Mesodermal cell (in vitro differentiated cells): ENCODE measurements around the gene DPP6.

ENCODE experiments used
- H3K27ac ChIP-seq: 2 replicates; pipeline ENCODE4 v1.7.0; 2013; ENCODE audit warnings: mild to moderate bottlenecking, low read depth, low read length, moderate library complexity; ENCODE audit not compliant: severe bottlenecking
- H3K36me3 ChIP-seq: 2 replicates; pipeline ENCODE4 v1.7.1; 2013; ENCODE audit warnings: mild to moderate bottlenecking, low read length, moderate library complexity; ENCODE audit not compliant: control insufficient read depth, insufficient read depth
- H3K4me1 ChIP-seq: one replicate; pipeline ENCODE4 v1.7.1; 2013; ENCODE audit warnings: mild to moderate bottlenecking, low read length; ENCODE audit not compliant: insufficient read depth, control insufficient read depth, poor library complexity, severe bottlenecking
- H3K4me3 ChIP-seq: 2 replicates; pipeline ENCODE4 v1.7.0; 2013; ENCODE audit warnings: low read length, control low read depth, mild to moderate bottlenecking; ENCODE audit not compliant: insufficient read depth, poor library complexity, severe bottlenecking; ENCODE audit errors: extremely low read depth
- H3K9me3 ChIP-seq: 2 replicates; pipeline ENCODE4 v1.7.1; 2013; ENCODE audit warnings: mild to moderate bottlenecking, low read length, moderate library complexity; ENCODE audit not compliant: control insufficient read depth
- WGBS, 2 experiments: methylation state at CpG; one replicate each; pipeline ENCODE4 v1.1.5; 2013; ENCODE audit warnings: missing lambda C conversion rate in 2 of 2; ENCODE audit not compliant: insufficient coverage in 2 of 2; 5-methylcytosine and 5-hydroxymethylcytosine counted together

Gene DPP6

DNA sequence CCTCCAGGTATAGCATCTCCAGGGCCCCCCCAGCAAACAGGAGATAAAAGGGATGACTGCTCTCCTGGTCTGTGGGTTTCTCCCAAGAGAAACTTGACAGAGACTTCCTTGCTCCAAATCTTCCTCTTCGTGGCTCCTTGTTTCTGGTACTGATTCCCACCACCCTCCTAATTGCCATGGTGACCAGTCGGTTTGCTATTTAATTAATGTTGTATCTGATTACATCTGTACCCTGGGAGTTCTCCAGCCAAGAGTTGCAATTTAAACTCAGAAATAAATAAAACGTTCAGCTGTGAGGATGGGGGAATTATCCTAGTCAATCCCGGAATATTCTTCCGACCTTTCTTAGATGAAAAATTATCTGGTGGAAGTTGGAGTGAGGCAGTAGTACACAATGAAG, 686.0 kb downstream of the DPP6 start:
- no peaks in the 10 kb centered on the region for H3K9me3 ChIP-seq
- no peak overlapping the region for H3K4me3 ChIP-seq
- H3K36me3 ChIP-seq: no peaks in the 10 kb centered on the region
- 89 to 93% methylated on average over 3 of the region's 5 CpGs for WGBS, 2 experiments
- no peaks in the 10 kb centered on the region for H3K4me1 ChIP-seq
- H3K27ac ChIP-seq: no peak overlapping the region

DNA sequence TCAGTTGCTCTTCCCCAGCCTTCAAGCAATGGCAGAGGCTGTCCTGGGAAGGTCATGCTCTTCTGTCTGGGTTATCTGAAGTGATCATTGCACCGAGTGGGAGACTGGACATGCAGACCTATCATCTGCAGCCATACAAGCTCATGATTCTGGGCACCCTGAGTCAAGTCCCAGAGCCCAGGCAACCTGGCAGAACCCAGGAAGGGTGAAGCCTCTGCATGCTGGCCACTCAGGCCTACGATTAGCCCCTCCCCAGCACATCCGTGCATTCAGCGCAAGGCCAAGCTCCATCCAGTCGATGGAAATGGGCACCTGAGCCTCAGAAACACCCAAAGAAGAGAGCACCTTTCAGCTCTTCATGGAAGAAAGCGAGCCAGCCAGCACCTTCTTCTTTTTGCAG, 688.9 kb downstream of the DPP6 start:
- H3K27ac ChIP-seq: no peak overlapping the region
- no peaks in the 10 kb centered on the region for H3K9me3 ChIP-seq
- no peak overlapping the region for H3K4me3 ChIP-seq
- whole genome bisulfite sequencing, 2 experiments: 91 to 94% methylated on average over 5 to 6 of the region's 6 CpGs
- H3K4me1 ChIP-seq: no peaks in the 10 kb centered on the region
- H3K36me3 ChIP-seq: no peaks in the 10 kb centered on the region

DNA sequence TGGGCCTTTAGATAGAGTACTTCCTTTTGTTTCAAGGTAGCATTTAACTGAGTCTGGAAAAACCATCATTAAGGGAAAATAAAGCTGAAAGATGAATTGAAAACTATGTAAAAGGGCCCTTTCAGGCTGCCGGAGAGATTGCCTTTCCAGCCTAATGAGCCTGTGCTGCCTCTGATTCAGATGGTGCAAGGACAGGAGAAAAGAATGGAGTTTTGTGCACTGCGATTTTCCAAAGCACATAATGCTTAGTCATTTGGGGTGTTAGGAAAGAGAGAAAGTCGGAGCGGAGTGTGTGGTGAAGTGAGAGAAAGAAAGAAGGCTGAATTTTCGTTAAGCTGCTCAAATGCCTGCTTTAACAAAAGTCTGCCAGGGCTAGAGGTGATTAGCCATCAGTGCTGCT, 691.0 kb downstream of the DPP6 start:
- H3K27ac ChIP-seq: no peak overlapping the region
- 83 to 87% methylated on average over 5 of the region's 5 CpGs for WGBS, 2 experiments
- no peaks in the 10 kb centered on the region for H3K9me3 ChIP-seq
- no peak overlapping the region for H3K4me3 ChIP-seq
- no peaks in the 10 kb centered on the region for H3K4me1 ChIP-seq
- H3K36me3 ChIP-seq: no peaks in the 10 kb centered on the region

DNA sequence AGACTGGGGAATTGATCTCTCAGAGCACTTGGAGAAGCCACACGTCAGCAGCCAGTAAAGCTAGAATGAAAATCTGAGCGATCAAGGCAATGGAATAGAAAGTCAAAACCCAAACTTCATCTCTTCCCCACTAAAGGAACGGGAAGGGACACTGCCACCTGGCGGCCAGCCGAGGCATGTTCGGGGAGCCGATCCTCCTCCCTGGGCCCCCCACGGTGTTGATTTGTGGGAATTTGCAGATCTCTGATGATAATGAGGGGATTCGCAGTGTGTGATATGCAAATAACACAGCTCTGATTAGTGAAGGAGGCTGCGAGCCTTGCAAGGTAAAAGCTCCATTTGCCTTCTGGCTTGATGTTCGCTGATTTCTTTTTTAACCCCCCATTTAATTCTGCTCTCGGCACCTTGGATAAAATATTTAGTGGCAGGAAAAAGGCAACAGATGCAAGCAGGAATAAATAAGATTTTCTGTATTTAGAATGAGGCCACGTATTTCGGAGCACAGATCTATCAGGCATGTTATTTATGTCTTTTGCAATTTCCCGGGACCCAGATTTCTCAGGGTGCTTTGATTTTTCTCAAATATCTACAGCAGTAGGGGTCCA, 692.2 kb downstream of the DPP6 start:
- no peak overlapping the region for H3K4me3 ChIP-seq
- 30 to 57% methylated on average over 6 to 8 of the region's 15 CpGs for WGBS, 2 experiments
- no peaks in the 10 kb centered on the region for H3K36me3 ChIP-seq
- H3K27ac ChIP-seq: no peak overlapping the region
- H3K4me1 ChIP-seq: no peaks in the 10 kb centered on the region
- H3K9me3 ChIP-seq: no peaks in the 10 kb centered on the region

DNA sequence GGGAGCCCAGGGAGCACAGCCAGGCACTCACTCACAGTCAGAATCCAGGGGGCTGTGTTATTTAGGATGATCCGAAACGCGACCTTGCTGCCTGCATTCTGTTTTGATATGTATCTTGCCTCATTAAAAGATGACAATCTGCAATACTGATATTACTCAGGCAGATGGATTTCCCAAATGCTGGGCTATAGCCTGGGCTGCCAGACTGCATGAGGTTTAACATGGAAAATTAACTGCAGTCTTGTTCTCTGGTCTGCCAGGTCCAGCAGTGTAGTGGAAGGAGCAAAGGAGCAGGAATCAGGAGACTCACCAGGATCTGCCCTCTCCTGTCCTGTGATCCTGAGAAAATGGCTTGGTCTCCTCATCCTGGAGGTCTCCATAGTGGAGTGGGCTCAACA, 692.7 kb downstream of the DPP6 start:
- 40% methylated on average over 1 of the region's 3 CpGs; no CpG with 5 or more reads in 1 of the 2 experiments for WGBS, 2 experiments
- Histone ChIP-seq H3K4me3 (no peak overlapping the region), H3K27ac (no peak overlapping the region)

DNA sequence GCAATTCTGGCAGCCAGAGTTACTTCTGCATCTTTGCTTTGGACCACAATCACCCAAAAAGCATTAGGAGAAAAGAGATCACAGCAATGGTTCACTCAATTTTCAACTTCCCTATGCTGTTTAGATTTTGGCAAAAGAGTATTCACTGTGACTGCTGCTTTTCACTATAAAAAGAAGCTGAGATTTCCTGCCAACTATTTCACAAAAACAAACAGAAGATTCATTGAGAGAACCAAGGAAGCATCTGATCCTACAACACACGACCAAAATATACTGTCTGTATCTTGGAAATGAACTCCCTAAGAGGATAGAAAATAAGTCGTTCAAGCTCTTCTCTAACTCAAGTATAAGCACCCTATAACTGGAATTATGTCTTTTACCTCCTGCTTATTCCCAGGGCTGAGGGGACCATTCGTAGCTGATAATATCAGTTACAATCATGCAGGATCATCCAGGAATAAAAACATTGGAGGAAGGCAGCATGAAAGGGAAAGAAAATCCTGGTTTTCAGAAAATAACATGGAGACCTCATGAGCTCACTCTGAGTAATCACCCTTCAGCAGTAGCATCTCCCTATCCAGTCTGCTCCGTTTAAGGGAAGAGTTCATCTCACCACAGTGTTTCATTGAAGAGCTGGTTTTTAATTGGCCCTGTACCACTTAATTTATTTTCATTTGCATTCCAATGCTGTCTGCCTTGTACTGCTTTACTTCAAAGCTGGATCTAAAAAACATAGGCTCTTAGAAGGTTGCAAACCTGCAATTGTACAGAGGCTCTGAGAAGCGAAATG, 694.6 kb downstream of the DPP6 start:
- H3K4me3 ChIP-seq: no peak overlapping the region
- H3K36me3 ChIP-seq: no peaks in the 10 kb centered on the region
- no peaks in the 10 kb centered on the region for H3K4me1 ChIP-seq
- no peak overlapping the region for H3K27ac ChIP-seq
- H3K9me3 ChIP-seq: no peaks in the 10 kb centered on the region
- WGBS, 2 experiments: 76 to 100% methylated on average over 2 of the region's 5 CpGs

More for the DNA sequence above, 692.7 kb downstream of the DPP6 start:
- Histone ChIP-seq H3K4me1 (no peaks in the 10 kb centered on the region), H3K36me3 (no peaks in the 10 kb centered on the region), H3K9me3 (no peaks in the 10 kb centered on the region)

DNA sequence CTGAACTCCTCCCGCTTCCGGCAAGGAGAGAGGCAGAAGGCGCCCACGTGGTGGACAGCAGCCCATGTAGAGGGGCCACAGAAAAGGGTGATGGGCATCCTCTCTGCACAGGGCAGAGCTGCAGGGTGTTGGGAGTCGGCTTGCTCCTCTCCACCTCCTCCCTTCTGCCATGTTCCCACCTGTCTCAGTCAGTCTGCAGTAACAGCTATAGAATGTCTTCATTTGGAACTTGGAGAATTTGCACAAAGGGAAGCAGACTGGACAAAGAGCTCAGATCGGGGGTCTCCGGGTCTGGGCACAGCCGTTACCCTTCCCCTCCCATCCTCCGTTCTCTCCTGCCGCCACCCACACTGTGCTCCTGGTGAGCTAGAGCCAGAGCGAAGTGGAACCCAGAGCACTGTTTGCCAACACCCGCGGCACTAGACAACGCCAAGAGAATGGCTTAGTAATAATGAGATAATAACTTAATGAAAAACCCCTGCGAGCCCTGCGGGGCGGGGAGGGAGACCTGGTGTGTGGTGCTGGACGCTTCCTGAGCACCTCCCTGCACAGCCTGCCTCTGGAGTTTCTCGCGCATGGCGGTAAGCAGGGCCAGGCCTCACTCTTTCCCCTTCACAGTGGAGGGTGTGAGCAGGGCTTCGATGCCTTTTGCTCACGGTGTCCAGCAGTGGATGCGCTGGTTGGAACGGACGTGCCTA, 696.0 kb downstream of the DPP6 start:
- Histone ChIP-seq H3K36me3 (no peaks in the 10 kb centered on the region), H3K4me1 (no peaks in the 10 kb centered on the region), H3K4me3 (no peak overlapping the region), H3K9me3 (no peaks in the 10 kb centered on the region), H3K27ac (no peak overlapping the region)
- 92 to 94% methylated on average over 19 to 21 of the region's 26 CpGs for WGBS, 2 experiments

DNA sequence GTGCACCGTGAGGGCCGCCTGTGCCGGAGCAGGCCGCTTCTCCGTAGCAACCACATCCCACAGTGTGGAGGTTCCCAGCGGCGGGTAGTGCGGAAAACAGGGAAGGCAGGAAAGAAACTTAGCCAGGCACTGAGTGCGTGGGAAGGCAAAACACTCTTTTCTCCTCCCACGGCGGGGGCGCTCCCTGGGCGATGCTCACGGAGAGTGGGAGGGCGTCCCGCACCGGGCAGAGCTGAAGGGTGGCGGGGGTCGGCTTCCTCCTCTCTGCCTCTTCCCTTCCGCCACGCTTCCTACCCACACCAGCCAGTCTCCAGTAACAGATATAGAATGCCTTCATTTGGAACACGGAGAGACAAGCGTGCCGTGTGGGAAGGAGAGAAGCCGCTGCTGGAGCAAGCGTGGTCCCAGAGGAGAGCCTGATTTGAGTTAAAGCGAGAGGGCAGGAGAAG, 698.2 kb downstream of the DPP6 start:
- Histone ChIP-seq H3K9me3 (no peaks in the 10 kb centered on the region), H3K4me1 (no peaks in the 10 kb centered on the region), H3K4me3 (no peak overlapping the region), H3K36me3 (no peaks in the 10 kb centered on the region), H3K27ac (no peak overlapping the region)
- 90 to 94% methylated on average over 20 to 23 of the region's 27 CpGs for WGBS, 2 experiments

DNA sequence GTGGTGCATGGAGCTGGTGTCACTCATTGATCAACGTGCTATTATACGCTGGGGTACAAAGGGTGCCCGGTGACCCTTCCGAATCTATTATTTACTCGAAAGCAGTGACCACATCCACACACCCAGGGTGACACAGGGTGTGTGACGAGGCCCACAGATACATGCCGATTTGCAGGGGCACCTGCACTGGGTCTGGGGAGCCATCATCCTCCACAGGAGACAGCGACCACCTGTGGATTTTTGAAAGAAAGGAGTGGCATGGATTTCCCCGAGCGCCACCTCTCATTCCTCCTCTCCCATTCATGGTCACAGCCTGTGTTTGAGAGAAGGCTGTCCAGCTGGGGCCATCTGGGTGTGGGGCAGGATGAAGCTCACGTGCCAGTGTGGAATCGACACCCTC, 701.0 kb downstream of the DPP6 start:
- WGBS, 2 experiments: 89 to 90% methylated on average over 6 to 11 of the region's 12 CpGs
- Histone ChIP-seq H3K27ac (no peak overlapping the region), H3K4me3 (no peak overlapping the region)

DNA sequence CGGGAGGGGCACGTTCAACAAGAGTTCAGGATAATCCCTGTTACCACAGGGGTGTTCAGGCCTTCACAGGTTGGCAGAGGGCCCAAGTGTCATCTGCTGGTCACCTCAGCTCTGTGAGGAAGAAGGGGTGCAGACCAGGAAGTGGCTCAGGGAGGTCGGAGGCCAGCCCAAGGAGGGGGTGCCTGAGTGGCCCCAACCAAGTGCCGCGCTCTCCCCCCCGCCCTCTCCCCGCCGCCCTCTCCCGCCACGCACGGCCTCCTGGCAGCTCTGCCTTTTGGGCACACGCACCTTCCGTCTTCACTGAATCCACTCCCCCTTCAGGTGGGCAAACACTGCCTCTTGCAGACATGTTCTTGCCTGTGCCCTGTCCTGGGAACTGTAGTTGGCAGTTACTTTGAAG, 705.6 kb downstream of the DPP6 start:
- Histone ChIP-seq H3K36me3 (no peaks in the 10 kb centered on the region), H3K27ac (no peak overlapping the region), H3K4me1 (no peaks in the 10 kb centered on the region), H3K9me3 (no peaks in the 10 kb centered on the region), H3K4me3 (no peak overlapping the region)
- WGBS, 2 experiments: 90 to 100% methylated on average over 7 to 8 of the region's 13 CpGs

More for the DNA sequence above, 701.0 kb downstream of the DPP6 start:
- Histone ChIP-seq H3K4me1 (no peaks in the 10 kb centered on the region), H3K9me3 (no peaks in the 10 kb centered on the region), H3K36me3 (no peaks in the 10 kb centered on the region)
